Activated T-helper 2 cell treated with anti-CD3 and anti-CD28 coated beads, Interferon-gamma antibody, Interleukin-2, Interleukin-4, amounts not matched to agents 10 μg/mL and 5 μg/mL and 100 μg/mL, durations not matched to agents 14 hours and 24 hours and 36 hours (primary cell): ENCODE results near the gene FRS2. TPM values are rescaled to one million over a fixed set of nuclear protein-coding genes. Genes with fewer than 3 reads are reported as not detected.
A peak's percentile ranks its signal among the peaks of the same experiment; 100 is the strongest.

Experiments
- DNase-seq: peaks from one replicate; pipeline ENCODE4 v3.0.0; 2021; ENCODE audit warnings: low spot score
- H3K27ac Mint-ChIP-seq: one replicate; pipeline ENCODE4 v1.8.0; 2021; ENCODE audit warnings: mixed read lengths
- H3K27me3 Mint-ChIP-seq: one replicate; pipeline ENCODE4 v1.8.0; 2021; ENCODE audit warnings: low read depth, mixed read lengths
- H3K36me3 Mint-ChIP-seq: one replicate; pipeline ENCODE4 v1.8.0; 2021; ENCODE audit warnings: low read depth, mixed read lengths
- H3K4me1 Mint-ChIP-seq: one replicate; pipeline ENCODE4 v1.8.0; 2021; ENCODE audit warnings: low read depth, mixed read lengths
- H3K4me3 Mint-ChIP-seq: one replicate; pipeline ENCODE4 v1.8.0; 2021; ENCODE audit warnings: low read depth, mild to moderate bottlenecking, moderate library complexity, mixed read lengths
- H3K9me3 Mint-ChIP-seq: one replicate; pipeline ENCODE4 v1.8.0; 2021; ENCODE audit warnings: mixed read lengths
- intact Hi-C: fragments of 100-400 bp; cut with micrococcal nuclease; formaldehyde crosslinking; loops from one replicate; pipeline ENCODE4 v1.15.1; 2023
- total RNA-seq: library from RNA; stranded (reverse); gene quantifications from 2 replicates; pipeline ENCODE4 v1.2.3, GENCODE V29; 2022

FRS2 gene
- total RNA-seq, 1 donor from 2014 or later = 11.4 TPM

DNA sequence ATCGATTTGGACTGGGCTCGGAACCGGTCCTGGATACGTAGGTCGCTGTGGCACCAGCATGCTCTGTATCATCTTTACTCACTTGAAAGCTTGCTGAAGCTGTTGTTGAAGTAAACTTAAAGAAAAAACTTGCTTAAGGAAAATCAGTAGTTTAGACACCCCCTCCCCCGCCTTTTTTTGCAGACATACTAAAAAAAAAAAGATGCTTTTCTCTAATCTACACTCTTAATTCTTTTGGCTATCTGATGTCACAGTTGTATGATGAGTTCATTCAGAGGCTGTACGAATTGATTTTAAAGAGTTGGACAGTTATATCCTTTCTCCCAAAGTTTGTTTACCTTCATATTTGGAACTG lies 865 bp downstream of the FRS2 start:
- H3K27me3 Mint-ChIP-seq = no peaks in the 10 kb centered on the region
- H3K4me3 Mint-ChIP-seq = peak overlapping the region; percentile 98
- H3K36me3 Mint-ChIP-seq = peaks cover 5% of the 10 kb centered on the region
- H3K9me3 Mint-ChIP-seq = no peaks in the 10 kb centered on the region
- peaks cover 57% of the 10 kb centered on the region for H3K4me1 Mint-ChIP-seq
- no peak for DNase-seq
- intact Hi-C loops = loop anchor here (2.0 to 10.0 kb wide), 6 partner anchors 64 to 314 kb away; partner anchors contain the start of genes CCT2 and RAB3IP
- peak overlapping the region; percentile 85 for H3K27ac Mint-ChIP-seq

DNA sequence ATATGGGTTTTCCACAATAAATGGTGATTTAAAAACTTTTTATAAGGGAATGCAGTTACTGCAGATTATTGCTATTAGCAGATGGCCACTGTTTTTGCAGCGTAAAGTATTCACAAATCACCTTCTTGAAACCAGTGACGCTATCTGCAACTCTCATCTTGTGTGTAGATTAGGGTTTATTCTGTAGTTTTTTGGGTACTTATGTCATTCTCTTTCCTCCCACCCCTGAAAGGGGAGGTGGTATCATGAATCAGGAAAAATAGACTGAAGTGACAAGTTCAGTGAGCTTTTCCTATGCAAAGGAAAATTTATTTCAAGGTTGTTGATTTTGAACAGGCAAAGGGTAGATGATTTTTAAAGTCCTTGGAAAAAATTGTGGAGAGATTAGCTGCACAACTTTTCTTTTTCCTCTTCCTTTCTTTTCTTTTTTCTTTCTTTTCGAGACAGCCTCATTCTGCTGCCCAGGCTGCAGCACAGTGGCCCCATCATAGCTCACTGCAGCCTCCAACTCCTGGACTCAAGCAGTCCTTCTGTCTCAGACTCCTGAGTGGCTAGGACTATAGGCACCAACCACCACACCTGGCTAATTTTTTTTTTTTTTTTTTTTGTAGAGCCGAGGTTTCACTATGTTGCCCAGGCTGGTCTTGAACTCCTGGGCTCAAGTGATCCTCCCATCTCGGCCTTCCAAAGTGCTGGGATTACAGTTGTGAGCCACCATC lies 1.6 kb downstream of the FRS2 start:
- intact Hi-C loops = loop anchor here (2.0 to 10.0 kb wide), 6 partner anchors 63 to 315 kb away; partner anchors contain the start of genes CCT2 and RAB3IP
- no peak overlapping the region for H3K27ac Mint-ChIP-seq
- no peak for DNase-seq
- peaks cover 5% of the 10 kb centered on the region for H3K36me3 Mint-ChIP-seq
- peaks cover 57% of the 10 kb centered on the region for H3K4me1 Mint-ChIP-seq
- H3K27me3 Mint-ChIP-seq = no peaks in the 10 kb centered on the region
- peak overlapping the region; percentile 71 for H3K4me3 Mint-ChIP-seq
- no peaks in the 10 kb centered on the region for H3K9me3 Mint-ChIP-seq

GRCh38 chr12:69473262-69473661 lies 3.1 kb downstream of the FRS2 start:
- DNase-seq = no peak
- H3K27me3 Mint-ChIP-seq = no peaks in the 10 kb centered on the region
- no peak overlapping the region for H3K4me3 Mint-ChIP-seq
- H3K4me1 Mint-ChIP-seq = peaks cover 45% of the 10 kb centered on the region
- intact Hi-C loops = loop anchor here (5.0 to 10.0 kb wide), 4 partner anchors 81 to 316 kb away; partner anchors contain the start of genes CCT2 and RAB3IP
- H3K9me3 Mint-ChIP-seq = no peaks in the 10 kb centered on the region
- H3K36me3 Mint-ChIP-seq = peaks cover 5% of the 10 kb centered on the region
- no peak overlapping the region for H3K27ac Mint-ChIP-seq

GRCh38 chr12:69474456-69474855 lies 4.3 kb downstream of the FRS2 start:
- peaks cover 38% of the 10 kb centered on the region for H3K4me1 Mint-ChIP-seq
- no peak overlapping the region for H3K4me3 Mint-ChIP-seq
- H3K36me3 Mint-ChIP-seq = peaks cover 5% of the 10 kb centered on the region
- no peak overlapping the region for H3K27ac Mint-ChIP-seq
- H3K9me3 Mint-ChIP-seq = no peaks in the 10 kb centered on the region
- DNase-seq = no peak
- intact Hi-C loops = loop anchor here (5.0 to 10.0 kb wide), 4 partner anchors 82 to 317 kb away; partner anchors contain the start of genes CCT2 and RAB3IP
- no peaks in the 10 kb centered on the region for H3K27me3 Mint-ChIP-seq

GRCh38 chr12:69475237-69475975 lies 5.2 kb downstream of the FRS2 start:
- intact Hi-C loops = loop anchor here (10.0 kb wide), 1 partner anchor 259 kb away; the partner anchor contains the start of gene RAB3IP
- H3K4me1 Mint-ChIP-seq = peaks cover 36% of the 10 kb centered on the region

DNA sequence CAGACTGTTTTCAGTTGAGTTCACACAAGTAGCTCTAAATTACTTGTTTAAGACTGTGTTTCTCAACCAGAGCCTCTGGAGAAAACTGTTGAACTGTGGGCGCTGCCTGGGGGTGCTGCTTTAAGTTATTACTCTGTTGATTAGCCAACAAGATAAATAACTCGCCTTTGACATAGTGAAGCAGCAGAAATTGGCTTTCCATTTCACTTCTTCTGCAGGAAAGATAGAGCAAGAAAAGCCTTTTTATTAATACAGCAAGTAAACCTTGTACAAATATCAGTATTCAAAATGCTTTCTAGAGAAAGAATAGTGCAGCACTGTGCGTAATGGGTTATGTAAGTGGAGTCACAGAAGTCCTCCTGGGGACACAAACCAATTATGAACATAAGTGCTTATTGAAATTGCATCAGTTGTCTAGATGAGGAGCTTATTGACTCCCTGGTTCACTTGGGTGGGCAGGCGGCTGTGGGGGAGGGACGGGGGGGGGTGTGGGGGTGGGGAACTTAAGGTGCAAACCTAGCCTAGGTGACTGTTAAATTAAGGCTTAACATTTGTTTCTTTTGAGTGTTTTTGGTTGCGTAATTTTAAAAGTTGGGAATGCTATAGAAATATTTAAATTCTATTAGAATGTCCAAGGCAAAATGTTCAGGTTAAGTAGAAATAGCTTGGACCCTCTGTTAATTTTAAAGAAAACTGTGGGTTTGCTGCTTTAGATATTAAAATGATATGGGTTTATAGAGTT lies 6.3 kb downstream of the FRS2 start:
- Mint-ChIP-seq H3K27ac (no peak overlapping the region), H3K9me3 (no peaks in the 10 kb centered on the region), H3K4me3 (no peak overlapping the region), H3K4me1 (peaks cover 31% of the 10 kb centered on the region), H3K36me3 (peaks cover 13% of the 10 kb centered on the region), H3K27me3 (no peaks in the 10 kb centered on the region)
- no peak for DNase-seq
- intact Hi-C loops = loop anchor here (10.0 kb wide), 1 partner anchor 258 kb away; the partner anchor contains the start of gene RAB3IP

More at GRCh38 chr12:69475237-69475975, 5.2 kb downstream of the FRS2 start:
- Mint-ChIP-seq H3K27ac (no peak overlapping the region), H3K36me3 (peaks cover 12% of the 10 kb centered on the region), H3K27me3 (no peaks in the 10 kb centered on the region), H3K9me3 (no peaks in the 10 kb centered on the region), H3K4me3 (no peak overlapping the region)
- no peak for DNase-seq

GRCh38 chr12:69479675-69480074 lies 9.5 kb downstream of the FRS2 start:
- H3K27me3 Mint-ChIP-seq = no peaks in the 10 kb centered on the region
- H3K4me3 Mint-ChIP-seq = no peak overlapping the region
- H3K4me1 Mint-ChIP-seq = peaks cover 19% of the 10 kb centered on the region
- H3K36me3 Mint-ChIP-seq = peaks cover 17% of the 10 kb centered on the region
- no peaks in the 10 kb centered on the region for H3K9me3 Mint-ChIP-seq
- H3K27ac Mint-ChIP-seq = no peak overlapping the region
- DNase-seq = no peak
- intact Hi-C loops = loop anchor here (10.0 kb wide), 1 partner anchor 255 kb away; the partner anchor contains the start of gene RAB3IP

DNA sequence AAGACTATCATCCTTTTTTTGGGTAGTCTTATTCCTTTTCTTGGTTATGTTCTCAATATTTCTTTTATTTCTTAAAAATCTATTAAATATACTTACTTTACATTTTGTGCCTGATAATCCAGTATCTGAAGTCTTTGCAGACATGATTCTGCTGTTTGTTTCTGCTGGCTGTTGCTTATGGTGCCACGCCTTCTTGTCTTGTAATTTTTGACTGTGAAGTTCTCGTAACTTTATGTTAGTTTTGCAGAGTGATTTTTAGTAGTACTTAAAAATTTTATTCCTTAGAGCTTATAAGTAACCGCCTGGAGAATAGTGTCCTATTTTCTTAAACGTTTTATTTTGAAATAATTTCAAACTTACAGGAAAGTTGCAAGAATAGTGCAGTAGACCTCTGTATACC lies 10.5 kb downstream of the FRS2 start:
- no peak for DNase-seq
- no peak overlapping the region for H3K4me3 Mint-ChIP-seq
- no peaks in the 10 kb centered on the region for H3K9me3 Mint-ChIP-seq
- intact Hi-C loops = no loop called here
- H3K4me1 Mint-ChIP-seq = peaks cover 16% of the 10 kb centered on the region
- no peak overlapping the region for H3K27ac Mint-ChIP-seq
- H3K36me3 Mint-ChIP-seq = peaks cover 18% of the 10 kb centered on the region
- no peaks in the 10 kb centered on the region for H3K27me3 Mint-ChIP-seq

- intact Hi-C loops = no loop called here
- H3K27ac Mint-ChIP-seq = no peak overlapping the region
- H3K36me3 Mint-ChIP-seq = peaks cover 18% of the 10 kb centered on the region
- no peaks in the 10 kb centered on the region for H3K9me3 Mint-ChIP-seq
- H3K4me3 Mint-ChIP-seq = no peak overlapping the region
- DNase-seq = no peak
- H3K4me1 Mint-ChIP-seq = peaks cover 12% of the 10 kb centered on the region
- no peaks in the 10 kb centered on the region for H3K27me3 Mint-ChIP-seq
Observed at GRCh38 chr12:69481133-69481532, 10.9 kb downstream of the FRS2 start.

GRCh38 chr12:69483700-69484099 lies 13.5 kb downstream of the FRS2 start:
- no peak for DNase-seq
- H3K4me1 Mint-ChIP-seq = peaks cover 16% of the 10 kb centered on the region
- no peak overlapping the region for H3K4me3 Mint-ChIP-seq
- no peak overlapping the region for H3K27ac Mint-ChIP-seq
- H3K9me3 Mint-ChIP-seq = peaks cover 15% of the 10 kb centered on the region
- no peaks in the 10 kb centered on the region for H3K27me3 Mint-ChIP-seq
- H3K36me3 Mint-ChIP-seq = peaks cover 44% of the 10 kb centered on the region
- intact Hi-C loops = no loop called here

GRCh38 chr12:69484428-69484827 lies 14.2 kb downstream of the FRS2 start:
- Mint-ChIP-seq H3K4me3 (no peak overlapping the region), H3K9me3 (peaks cover 15% of the 10 kb centered on the region), H3K36me3 (peaks cover 44% of the 10 kb centered on the region), H3K27me3 (no peaks in the 10 kb centered on the region), H3K27ac (no peak overlapping the region), H3K4me1 (peaks cover 16% of the 10 kb centered on the region)
- intact Hi-C loops = no loop called here
- DNase-seq = no peak

DNA sequence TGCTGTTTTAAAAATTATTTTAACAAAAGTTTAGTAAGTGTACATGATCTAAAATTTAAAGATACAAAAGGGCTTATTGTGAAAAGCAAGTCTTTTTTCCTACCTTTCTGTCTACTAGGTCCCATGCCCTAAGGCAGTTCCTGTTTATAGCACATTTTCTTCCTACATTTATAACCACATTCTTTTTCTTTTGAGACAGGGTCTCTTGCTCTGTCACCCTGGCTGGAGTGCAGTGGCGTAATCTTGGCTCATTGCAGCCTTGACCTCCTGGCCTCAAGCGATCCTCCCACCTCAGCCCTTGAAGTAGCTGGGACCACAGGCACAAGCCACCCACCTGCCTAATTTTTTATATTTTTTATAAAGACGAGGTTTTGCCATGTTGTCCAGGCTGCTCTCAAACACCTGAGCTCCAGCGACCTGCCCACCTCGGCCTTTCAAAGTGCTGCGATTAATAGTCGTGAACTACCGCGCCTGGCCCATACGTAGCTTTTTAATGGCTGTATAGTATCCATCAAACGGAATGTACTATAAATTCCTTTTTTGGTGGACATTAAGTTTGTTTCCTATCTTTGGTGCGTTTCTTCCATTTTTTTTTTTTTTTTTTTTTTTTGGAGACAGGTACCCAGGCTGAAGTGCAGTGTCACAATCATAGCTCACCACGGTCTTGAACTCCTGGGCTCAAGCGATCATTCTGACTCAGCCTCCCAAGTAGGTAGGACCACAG lies 20.9 kb downstream of the FRS2 start:
- intact Hi-C loops = no loop called here
- no peaks in the 10 kb centered on the region for H3K27me3 Mint-ChIP-seq
- no peak overlapping the region for H3K27ac Mint-ChIP-seq
- H3K4me3 Mint-ChIP-seq = no peak overlapping the region
- H3K9me3 Mint-ChIP-seq = peaks cover 15% of the 10 kb centered on the region
- no peak for DNase-seq
- H3K36me3 Mint-ChIP-seq = peaks cover 43% of the 10 kb centered on the region
- peaks cover 8% of the 10 kb centered on the region for H3K4me1 Mint-ChIP-seq
